Fibroblast of lung (primary cell): Measurements from ENCODE around the gene CLMP.

Experiments
- CTCF ChIP-seq, 2 donors: IDR thresholded peaks in 1 of 2; conservative IDR thresholded peaks in 1 of 2; 1 replicate in 1 of 2; 2 replicates in 1 of 2; pipeline ENCODE4 v1.5.1; 2011 to 2012; ENCODE audit warnings: low read length in 2 of 2, control low read depth in 1 of 2, inconsistent platforms in 1 of 2, low read depth in 1 of 2, mild to moderate bottlenecking in 1 of 2
- EZH2 ChIP-seq: IDR thresholded peaks from 2 replicates; pipeline ENCODE4 v1.5.1; 2012; ENCODE audit warnings: low read length, control low read depth, mild to moderate bottlenecking; ENCODE audit errors: missing control alignments

GRCh38 chr11:123145220-123145619 lies 49.8 kb downstream of the CLMP start:
- TF ChIP-seq CTCF (conservative IDR thresholded peaks at IDR 0.05 in 1 of 2, IDR thresholded peaks at IDR 0.05 in 1 of 2; ENCODE audit: low read depth in 1 of 2, low read length in 2 of 2) (no peak), EZH2 (no peak)
